H1 (cell line): ENCODE data around the gene TIMP3. TPM values are rescaled to one million over a fixed set of nuclear protein-coding genes. Genes with fewer than 3 reads are reported as not detected.

Source experiments
- EGR1 ChIP-seq: IDR thresholded peaks from 2 replicates; pipeline ENCODE4 v1.6.1; 2011; ENCODE audit warnings: low read depth, low read length, borderline replicate concordance
- EP300 ChIP-seq, 2 experiments: IDR thresholded peaks; 1 replicate in 1 of 2; 2 replicates in 1 of 2; pipeline ENCODE4 v1.6.1; 2011 to 2012; ENCODE audit warnings: low read depth in 2 of 2, low read length in 2 of 2, mild to moderate bottlenecking in 2 of 2, borderline replicate concordance in 1 of 2, inconsistent platforms in 1 of 2, moderate library complexity in 1 of 2
- MAFK ChIP-seq: IDR thresholded peaks from 2 replicates; pipeline ENCODE4 v1.6.1; 2012; ENCODE audit warnings: low read depth, mild to moderate bottlenecking, improper control_type of control experiment, low read length
- NANOG ChIP-seq: IDR thresholded peaks from 2 replicates; pipeline ENCODE4 v1.6.1; 2011; ENCODE audit warnings: low read length, low read depth, mild to moderate bottlenecking, inconsistent platforms; ENCODE audit not compliant: insufficient read depth, poor library complexity, severe bottlenecking
- PHF8 ChIP-seq: fragments of 200-600 bp; sonication (generic); conservative IDR thresholded peaks from 2 replicates; pipeline ENCODE4 v1.7.1; 2012; ENCODE audit warnings: low read depth, mild to moderate bottlenecking, inconsistent platforms, low read length, moderate library complexity
- RBBP5 ChIP-seq: IDR thresholded peaks from 2 replicates; pipeline ENCODE4 v1.7.1; 2012; ENCODE audit warnings: low read depth, mild to moderate bottlenecking, inconsistent platforms, low read length, moderate library complexity, borderline replicate concordance
- RFX5 ChIP-seq: IDR thresholded peaks from 2 replicates; pipeline ENCODE4 v1.6.1; 2011; ENCODE audit warnings: low read depth, low read length, improper control_type of control experiment, borderline replicate concordance
- SIRT6 ChIP-seq: IDR thresholded peaks from one replicate; pipeline ENCODE4 v1.7.1; 2012; ENCODE audit warnings: low read length, inconsistent platforms
- TAF1 ChIP-seq: IDR thresholded peaks from 2 replicates; pipeline ENCODE4 v1.6.1; 2011; ENCODE audit warnings: mild to moderate bottlenecking, low read depth, low read length
- TBP ChIP-seq: IDR thresholded peaks from 2 replicates; pipeline ENCODE4 v1.6.1; 2011; ENCODE audit warnings: low read depth, low read length, improper control_type of control experiment
- polyA plus RNA-seq, 7 experiments: library from polyadenylated mRNA; depleted of rRNA in 3 of 7; stranded (reverse) in 5 of 7; unstranded in 2 of 7; fragments of >200 nt in 5 of 7; fragments of 200-250 nt in 2 of 7; gene quantifications; 1 replicate in 5 of 7; 2 replicates in 1 of 7; 4 replicates in 1 of 7; pipeline versions ENCODE4 v1.2.1 to v1.2.3, GENCODE V29; 2011 to 2013; ENCODE audit warnings: missing spikeins in 2 of 7, mixed read lengths in 2 of 7
- total RNA-seq: library from RNA; stranded (reverse); fragmentation: NEBNext Ultra II Directional; extraction: Animal tissue kit (Norgen Biotek cat#: 25700); gene quantifications from 2 replicates; pipeline ENCODE4 v1.2.1, GENCODE V29; 2021
- TF ChIP-seq, protein P1 (sequence below): fragments of 300-600 bp; sonication (generic); IDR thresholded peaks from 2 replicates; pipeline ENCODE4 v1.7.1; 2012; ENCODE audit warnings: low read length, moderate library complexity, mild to moderate bottlenecking, inconsistent platforms; ENCODE audit not compliant: insufficient replicate concordance

The TIMP3 gene
- total and polyA plus RNA-seq, 2 of the 8 experiments (the other 6 are each of a cell fraction or from before 2014, with no cell fraction given) = 1.3 to 4.7 TPM

DNA sequence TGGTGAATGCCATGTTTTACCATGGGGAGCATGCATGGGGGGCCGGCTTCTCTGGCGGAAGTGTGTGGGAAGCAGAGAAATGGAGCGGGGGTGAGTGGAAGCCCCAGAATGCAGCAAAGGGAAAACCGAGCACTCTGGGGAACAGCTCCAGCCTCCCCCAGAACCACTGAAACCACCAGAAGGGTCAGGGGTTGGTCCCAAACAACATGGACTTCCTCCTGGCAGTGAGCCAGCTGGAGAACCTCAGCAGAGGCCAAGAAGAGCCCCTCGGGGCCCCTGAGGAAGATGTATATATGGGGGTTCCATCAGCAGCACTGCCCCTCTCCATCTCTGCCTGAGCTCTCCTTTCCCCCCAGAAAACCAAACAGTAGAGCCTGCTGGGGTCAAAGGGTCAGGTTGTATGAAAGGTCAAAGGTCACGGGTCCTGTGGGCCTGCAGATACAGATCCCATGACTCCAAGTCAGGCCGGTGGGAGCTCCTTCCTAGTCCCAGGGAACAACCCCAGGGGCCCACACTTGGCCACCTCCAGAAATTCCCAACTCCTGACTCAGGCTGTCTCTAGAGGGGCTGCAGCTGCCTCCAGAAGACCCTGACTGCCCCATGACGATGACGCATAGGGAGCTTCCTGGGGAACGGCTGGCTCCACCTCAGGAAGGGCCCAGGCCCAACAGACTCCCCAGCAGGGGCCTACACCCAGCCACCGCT lies 48.5 kb upstream of the TIMP3 start (continued):
- TF ChIP-seq, protein P1, sequence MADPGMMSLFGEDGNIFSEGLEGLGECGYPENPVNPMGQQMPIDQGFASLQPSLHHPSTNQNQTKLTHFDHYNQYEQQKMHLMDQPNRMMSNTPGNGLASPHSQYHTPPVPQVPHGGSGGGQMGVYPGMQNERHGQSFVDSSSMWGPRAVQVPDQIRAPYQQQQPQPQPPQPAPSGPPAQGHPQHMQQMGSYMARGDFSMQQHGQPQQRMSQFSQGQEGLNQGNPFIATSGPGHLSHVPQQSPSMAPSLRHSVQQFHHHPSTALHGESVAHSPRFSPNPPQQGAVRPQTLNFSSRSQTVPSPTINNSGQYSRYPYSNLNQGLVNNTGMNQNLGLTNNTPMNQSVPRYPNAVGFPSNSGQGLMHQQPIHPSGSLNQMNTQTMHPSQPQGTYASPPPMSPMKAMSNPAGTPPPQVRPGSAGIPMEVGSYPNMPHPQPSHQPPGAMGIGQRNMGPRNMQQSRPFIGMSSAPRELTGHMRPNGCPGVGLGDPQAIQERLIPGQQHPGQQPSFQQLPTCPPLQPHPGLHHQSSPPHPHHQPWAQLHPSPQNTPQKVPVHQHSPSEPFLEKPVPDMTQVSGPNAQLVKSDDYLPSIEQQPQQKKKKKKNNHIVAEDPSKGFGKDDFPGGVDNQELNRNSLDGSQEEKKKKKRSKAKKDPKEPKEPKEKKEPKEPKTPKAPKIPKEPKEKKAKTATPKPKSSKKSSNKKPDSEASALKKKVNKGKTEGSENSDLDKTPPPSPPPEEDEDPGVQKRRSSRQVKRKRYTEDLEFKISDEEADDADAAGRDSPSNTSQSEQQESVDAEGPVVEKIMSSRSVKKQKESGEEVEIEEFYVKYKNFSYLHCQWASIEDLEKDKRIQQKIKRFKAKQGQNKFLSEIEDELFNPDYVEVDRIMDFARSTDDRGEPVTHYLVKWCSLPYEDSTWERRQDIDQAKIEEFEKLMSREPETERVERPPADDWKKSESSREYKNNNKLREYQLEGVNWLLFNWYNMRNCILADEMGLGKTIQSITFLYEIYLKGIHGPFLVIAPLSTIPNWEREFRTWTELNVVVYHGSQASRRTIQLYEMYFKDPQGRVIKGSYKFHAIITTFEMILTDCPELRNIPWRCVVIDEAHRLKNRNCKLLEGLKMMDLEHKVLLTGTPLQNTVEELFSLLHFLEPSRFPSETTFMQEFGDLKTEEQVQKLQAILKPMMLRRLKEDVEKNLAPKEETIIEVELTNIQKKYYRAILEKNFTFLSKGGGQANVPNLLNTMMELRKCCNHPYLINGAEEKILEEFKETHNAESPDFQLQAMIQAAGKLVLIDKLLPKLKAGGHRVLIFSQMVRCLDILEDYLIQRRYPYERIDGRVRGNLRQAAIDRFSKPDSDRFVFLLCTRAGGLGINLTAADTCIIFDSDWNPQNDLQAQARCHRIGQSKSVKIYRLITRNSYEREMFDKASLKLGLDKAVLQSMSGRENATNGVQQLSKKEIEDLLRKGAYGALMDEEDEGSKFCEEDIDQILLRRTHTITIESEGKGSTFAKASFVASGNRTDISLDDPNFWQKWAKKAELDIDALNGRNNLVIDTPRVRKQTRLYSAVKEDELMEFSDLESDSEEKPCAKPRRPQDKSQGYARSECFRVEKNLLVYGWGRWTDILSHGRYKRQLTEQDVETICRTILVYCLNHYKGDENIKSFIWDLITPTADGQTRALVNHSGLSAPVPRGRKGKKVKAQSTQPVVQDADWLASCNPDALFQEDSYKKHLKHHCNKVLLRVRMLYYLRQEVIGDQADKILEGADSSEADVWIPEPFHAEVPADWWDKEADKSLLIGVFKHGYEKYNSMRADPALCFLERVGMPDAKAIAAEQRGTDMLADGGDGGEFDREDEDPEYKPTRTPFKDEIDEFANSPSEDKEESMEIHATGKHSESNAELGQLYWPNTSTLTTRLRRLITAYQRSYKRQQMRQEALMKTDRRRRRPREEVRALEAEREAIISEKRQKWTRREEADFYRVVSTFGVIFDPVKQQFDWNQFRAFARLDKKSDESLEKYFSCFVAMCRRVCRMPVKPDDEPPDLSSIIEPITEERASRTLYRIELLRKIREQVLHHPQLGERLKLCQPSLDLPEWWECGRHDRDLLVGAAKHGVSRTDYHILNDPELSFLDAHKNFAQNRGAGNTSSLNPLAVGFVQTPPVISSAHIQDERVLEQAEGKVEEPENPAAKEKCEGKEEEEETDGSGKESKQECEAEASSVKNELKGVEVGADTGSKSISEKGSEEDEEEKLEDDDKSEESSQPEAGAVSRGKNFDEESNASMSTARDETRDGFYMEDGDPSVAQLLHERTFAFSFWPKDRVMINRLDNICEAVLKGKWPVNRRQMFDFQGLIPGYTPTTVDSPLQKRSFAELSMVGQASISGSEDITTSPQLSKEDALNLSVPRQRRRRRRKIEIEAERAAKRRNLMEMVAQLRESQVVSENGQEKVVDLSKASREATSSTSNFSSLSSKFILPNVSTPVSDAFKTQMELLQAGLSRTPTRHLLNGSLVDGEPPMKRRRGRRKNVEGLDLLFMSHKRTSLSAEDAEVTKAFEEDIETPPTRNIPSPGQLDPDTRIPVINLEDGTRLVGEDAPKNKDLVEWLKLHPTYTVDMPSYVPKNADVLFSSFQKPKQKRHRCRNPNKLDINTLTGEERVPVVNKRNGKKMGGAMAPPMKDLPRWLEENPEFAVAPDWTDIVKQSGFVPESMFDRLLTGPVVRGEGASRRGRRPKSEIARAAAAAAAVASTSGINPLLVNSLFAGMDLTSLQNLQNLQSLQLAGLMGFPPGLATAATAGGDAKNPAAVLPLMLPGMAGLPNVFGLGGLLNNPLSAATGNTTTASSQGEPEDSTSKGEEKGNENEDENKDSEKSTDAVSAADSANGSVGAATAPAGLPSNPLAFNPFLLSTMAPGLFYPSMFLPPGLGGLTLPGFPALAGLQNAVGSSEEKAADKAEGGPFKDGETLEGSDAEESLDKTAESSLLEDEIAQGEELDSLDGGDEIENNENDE = no peak
- TF ChIP-seq TBP = no peak
- no peak for TF ChIP-seq MAFK
- no peak for TF ChIP-seq EP300 (IDR thresholded peaks at IDR 0.05; ENCODE audit: borderline replicate concordance in 1 of 2, low read depth in 2 of 2, low read length in 2 of 2)
- TF ChIP-seq SIRT6 = no peak
- TF ChIP-seq NANOG = no peak
- TF ChIP-seq EGR1 = no peak
- no peak for TF ChIP-seq TAF1
- TF ChIP-seq PHF8 = no peak
- TF ChIP-seq RBBP5 = no peak
- no peak for TF ChIP-seq RFX5
